DMS53 treated with DMSO at 0.1 percent for 48 hours (cell line): ENCODE results near the gene MACO1.
"Not testable (repeated sequence)": the region's sequence is repeated elsewhere in the genome, so short reads cannot be mapped to it uniquely, and the experiment has no call there.

ENCODE experiments used
- DNase-seq: peaks from one replicate; lab custom pipeline; 2025; ENCODE audit not compliant: unreplicated experiment; lab: John Stamatoyannopoulos, UW

MACO1 gene

GRCh38 chr1:25485536-25486411 lies 55.1 kb downstream of the MACO1 start:
- no peak for DNase-seq

GRCh38 chr1:25486602-25487001 lies 55.9 kb downstream of the MACO1 start:
- peak; percentile 63 for DNase-seq

- no peak for DNase-seq
Measured at GRCh38 chr1:25487628-25488027, 56.9 kb downstream of the MACO1 start.

- no peak for DNase-seq
Measured at GRCh38 chr1:25492323-25492722, 61.6 kb downstream of the MACO1 start.

GRCh38 chr1:25494952-25495351 lies 64.3 kb downstream of the MACO1 start:
- DNase-seq: no peak

GRCh38 chr1:25500694-25501093 lies 70.0 kb downstream of the MACO1 start:
- DNase-seq: no peak

GRCh38 chr1:25501235-25502058 lies 70.8 kb downstream of the MACO1 start:
- DNase-seq: no peak

- DNase-seq: no peak
Measured at GRCh38 chr1:25502957-25503356, 72.3 kb downstream of the MACO1 start.

- DNase-seq: peak; percentile 25
Measured at GRCh38 chr1:25503551-25504426, 73.1 kb downstream of the MACO1 start.

GRCh38 chr1:25504706-25505595 lies 74.3 kb downstream of the MACO1 start:
- no peak for DNase-seq

- no peak for DNase-seq
Measured at GRCh38 chr1:25505656-25506385, 75.1 kb downstream of the MACO1 start.

GRCh38 chr1:25506566-25507463 lies 76.1 kb downstream of the MACO1 start:
- not testable (repeated sequence) for DNase-seq

GRCh38 chr1:25513666-25514065 lies 83.0 kb downstream of the MACO1 start:
- no peak for DNase-seq

GRCh38 chr1:25515033-25515432 lies 84.3 kb downstream of the MACO1 start:
- no peak for DNase-seq

- no peak for DNase-seq
Measured at GRCh38 chr1:25516686-25517085, 86.0 kb downstream of the MACO1 start.

- no peak for DNase-seq
Measured at GRCh38 chr1:25517476-25518394, 87.0 kb downstream of the MACO1 start.

- no peak for DNase-seq
Measured at GRCh38 chr1:25519624-25520023, 88.9 kb downstream of the MACO1 start.
